SK-N-SH treated with all-trans-retinoic acid at 6 μM for 48 hours (cell line): ENCODE data around the gene CLDN24.

Experiments used
- ATAC-seq: fragments of 200-7000 bp; cut with Tn5 transposase; 3 replicates; pipeline ENCODE4 v1.9.1; 2020; ENCODE audit warnings: mild to moderate bottlenecking, moderate library complexity
- ARNTL ChIP-seq: fragments of 450-650 bp; formaldehyde crosslinking; IDR thresholded peaks from 2 replicates; pipeline ENCODE4 v1.5.0; 2020; ENCODE audit warnings: low read depth, mild to moderate bottlenecking, moderate library complexity, borderline replicate concordance
- BACH2 ChIP-seq: fragments of 250-450 bp; sonication (Bioruptor Pico); IDR thresholded peaks from 2 replicates; pipeline ENCODE4 v1.9.0; 2021; ENCODE audit warnings: mild to moderate bottlenecking, borderline replicate concordance
- CSDC2 ChIP-seq: fragments of 250-450 bp; sonication (Bioruptor Pico); IDR thresholded peaks from 2 replicates; pipeline ENCODE4 v1.5.0; 2020; ENCODE audit warnings: mild to moderate bottlenecking, moderate library complexity
- ESRRG ChIP-seq: fragments of 250-450 bp; sonication (Bioruptor Pico); IDR thresholded peaks from 2 replicates; pipeline ENCODE4 v1.6.1; 2021; ENCODE audit warnings: mild to moderate bottlenecking
- GLIS3 ChIP-seq: fragments of 250-450 bp; sonication (Bioruptor Pico); IDR thresholded peaks from 2 replicates; pipeline ENCODE4 v1.5.0; 2020; ENCODE audit warnings: mild to moderate bottlenecking, moderate library complexity
- ISL1 ChIP-seq: fragments of 250-450 bp; sonication (Bioruptor Pico); IDR thresholded peaks from 2 replicates; pipeline ENCODE4 v2.1.2; 2022; ENCODE audit warnings: mild to moderate bottlenecking, moderate library complexity
- OSR1 ChIP-seq: fragments of 250-450 bp; sonication (Bioruptor Pico); IDR thresholded peaks from 2 replicates; pipeline ENCODE4 v1.8.0; 2022; ENCODE audit warnings: moderate library complexity, mild to moderate bottlenecking, inconsistent platforms
- PPARA ChIP-seq: fragments of 250-450 bp; sonication (Bioruptor Pico); IDR thresholded peaks from 2 replicates; pipeline ENCODE4 v1.5.0; 2020; ENCODE audit warnings: mild to moderate bottlenecking, borderline replicate concordance
- RARB ChIP-seq: fragments of 250-450 bp; sonication (Bioruptor Pico); IDR thresholded peaks from 2 replicates; pipeline ENCODE4 v1.8.0; 2021; ENCODE audit warnings: mild to moderate bottlenecking, moderate library complexity
- TCF4 ChIP-seq: fragments of 250-450 bp; sonication (Bioruptor Pico); IDR thresholded peaks from 2 replicates; pipeline ENCODE4 v1.8.0; 2021; ENCODE audit warnings: mild to moderate bottlenecking, moderate library complexity, borderline replicate concordance
- TOX ChIP-seq: fragments of 250-450 bp; sonication (Bioruptor Pico); IDR thresholded peaks from 2 replicates; pipeline ENCODE4 v1.8.0; 2021; ENCODE audit warnings: mild to moderate bottlenecking, moderate library complexity, borderline replicate concordance
- ZC3H10 ChIP-seq: fragments of 250-450 bp; sonication (Bioruptor Pico); IDR thresholded peaks from 2 replicates; pipeline ENCODE4 v1.5.1; 2021; ENCODE audit warnings: mild to moderate bottlenecking, moderate library complexity
- ZFP3 ChIP-seq: fragments of 250-450 bp; sonication (Bioruptor Pico); IDR thresholded peaks from 2 replicates; pipeline ENCODE4 v1.5.0; 2020; ENCODE audit warnings: mild to moderate bottlenecking, moderate library complexity
- ZFP30 ChIP-seq: fragments of 450-650 bp; formaldehyde crosslinking; IDR thresholded peaks from 2 replicates; pipeline ENCODE4 v1.5.0; 2022; ENCODE audit warnings: mild to moderate bottlenecking, moderate library complexity
- ZNF565 ChIP-seq: fragments of 450-650 bp; formaldehyde crosslinking; conservative IDR thresholded peaks from 2 replicates; pipeline ENCODE4 v1.5.0; 2020; ENCODE audit warnings: low read depth, mild to moderate bottlenecking, moderate library complexity
- ZNF70 ChIP-seq: fragments of 450-650 bp; formaldehyde crosslinking; IDR thresholded peaks from 2 replicates; pipeline ENCODE4 v1.5.0; 2020; ENCODE audit warnings: mild to moderate bottlenecking, moderate library complexity
- ZNF8 ChIP-seq: fragments of 450-650 bp; formaldehyde crosslinking; IDR thresholded peaks from 2 replicates; pipeline ENCODE4 v1.5.0; 2020; ENCODE audit warnings: mild to moderate bottlenecking, moderate library complexity
- TF ChIP-seq, protein P1 (sequence below): fragments of 250-450 bp; sonication (Bioruptor Pico); IDR thresholded peaks from 2 replicates; pipeline ENCODE4 v1.5.1; 2020; ENCODE audit warnings: low read depth, mild to moderate bottlenecking, moderate library complexity
- TF ChIP-seq, protein P2 (sequence below): fragments of 250-450 bp; sonication (Bioruptor Pico); IDR thresholded peaks from 2 replicates; pipeline ENCODE4 v1.5.0; 2020; ENCODE audit warnings: mild to moderate bottlenecking, moderate library complexity
- TF ChIP-seq, protein P3 (sequence below): fragments of 250-450 bp; sonication (Bioruptor Pico); IDR thresholded peaks from 2 replicates; pipeline ENCODE4 v1.8.0; 2020; ENCODE audit warnings: mild to moderate bottlenecking, moderate library complexity, borderline replicate concordance

The CLDN24 gene

DNA sequence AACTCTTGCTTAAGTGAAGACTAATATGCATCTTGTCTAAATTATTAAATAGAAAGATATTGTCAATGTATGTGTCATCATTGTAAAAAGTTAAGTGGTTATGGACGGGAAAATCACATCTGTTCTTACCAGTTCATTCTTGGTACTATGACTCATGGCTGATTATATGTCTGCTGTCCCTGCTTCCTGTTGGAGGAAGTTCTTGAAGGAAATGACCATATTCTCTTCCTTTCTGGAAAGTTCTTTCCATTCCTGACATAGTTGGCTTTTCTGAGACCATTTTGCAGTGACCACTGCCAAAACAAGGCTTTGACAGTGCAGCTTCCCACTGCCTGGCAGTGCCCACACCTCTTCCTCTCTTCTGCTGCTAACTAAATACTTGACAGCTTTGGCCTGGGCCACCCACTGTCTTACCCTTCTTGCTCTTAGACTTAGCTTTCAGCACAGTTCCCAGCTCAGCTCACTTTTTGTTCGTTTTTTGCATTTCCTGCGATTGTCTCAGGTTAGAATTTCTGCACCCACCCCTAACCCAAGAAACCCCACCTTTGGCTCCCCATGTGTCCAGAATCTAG is 13.2 kb upstream of the CLDN24 start:
- ATAC-seq = peak; percentile 93
- peak; percentile 69; the same call in 1 of the 2 replicates for TF ChIP-seq CSDC2 (CRISPR knock-in tag)
- TF ChIP-seq ZC3H10 (CRISPR knock-in tag) = no peak
- TF ChIP-seq ISL1 (CRISPR knock-in tag) = peak; percentile 83
- 0 out of 2 replicates have a peak, but pooled peaks have one; percentile 63 for TF ChIP-seq ZFP3 (CRISPR knock-in tag)
- TF ChIP-seq, protein P1, sequence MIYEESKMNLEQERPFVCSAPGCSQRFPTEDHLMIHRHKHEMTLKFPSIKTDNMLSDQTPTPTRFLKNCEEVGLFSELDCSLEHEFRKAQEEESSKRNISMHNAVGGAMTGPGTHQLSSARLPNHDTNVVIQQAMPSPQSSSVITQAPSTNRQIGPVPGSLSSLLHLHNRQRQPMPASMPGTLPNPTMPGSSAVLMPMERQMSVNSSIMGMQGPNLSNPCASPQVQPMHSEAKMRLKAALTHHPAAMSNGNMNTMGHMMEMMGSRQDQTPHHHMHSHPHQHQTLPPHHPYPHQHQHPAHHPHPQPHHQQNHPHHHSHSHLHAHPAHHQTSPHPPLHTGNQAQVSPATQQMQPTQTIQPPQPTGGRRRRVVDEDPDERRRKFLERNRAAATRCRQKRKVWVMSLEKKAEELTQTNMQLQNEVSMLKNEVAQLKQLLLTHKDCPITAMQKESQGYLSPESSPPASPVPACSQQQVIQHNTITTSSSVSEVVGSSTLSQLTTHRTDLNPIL (CRISPR knock-in tag) = no peak
- TF ChIP-seq OSR1 (CRISPR knock-in tag) = 0 out of 2 replicates have a peak, but pooled peaks have one; percentile 26

DNA sequence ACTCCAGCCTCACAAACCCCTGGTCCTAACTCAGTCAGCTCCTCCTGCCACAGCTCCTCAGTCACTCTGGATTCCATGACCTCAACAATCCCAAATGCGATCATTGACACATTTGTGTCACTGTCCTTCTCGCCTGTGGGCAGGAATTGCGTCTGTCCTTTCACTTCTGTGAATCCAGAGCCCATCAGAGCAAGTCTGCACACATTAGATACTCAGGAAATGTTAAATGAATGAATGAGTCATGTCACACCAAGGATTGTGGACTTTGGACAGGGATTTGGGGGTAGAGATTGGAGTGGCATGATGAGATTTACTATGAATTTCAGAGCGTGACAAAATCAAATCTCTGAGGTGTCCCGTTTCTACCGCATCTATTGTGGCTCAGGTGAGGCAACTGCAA is 11.8 kb upstream of the CLDN24 start:
- ATAC-seq = no peak
- TF ChIP-seq, protein P2, sequence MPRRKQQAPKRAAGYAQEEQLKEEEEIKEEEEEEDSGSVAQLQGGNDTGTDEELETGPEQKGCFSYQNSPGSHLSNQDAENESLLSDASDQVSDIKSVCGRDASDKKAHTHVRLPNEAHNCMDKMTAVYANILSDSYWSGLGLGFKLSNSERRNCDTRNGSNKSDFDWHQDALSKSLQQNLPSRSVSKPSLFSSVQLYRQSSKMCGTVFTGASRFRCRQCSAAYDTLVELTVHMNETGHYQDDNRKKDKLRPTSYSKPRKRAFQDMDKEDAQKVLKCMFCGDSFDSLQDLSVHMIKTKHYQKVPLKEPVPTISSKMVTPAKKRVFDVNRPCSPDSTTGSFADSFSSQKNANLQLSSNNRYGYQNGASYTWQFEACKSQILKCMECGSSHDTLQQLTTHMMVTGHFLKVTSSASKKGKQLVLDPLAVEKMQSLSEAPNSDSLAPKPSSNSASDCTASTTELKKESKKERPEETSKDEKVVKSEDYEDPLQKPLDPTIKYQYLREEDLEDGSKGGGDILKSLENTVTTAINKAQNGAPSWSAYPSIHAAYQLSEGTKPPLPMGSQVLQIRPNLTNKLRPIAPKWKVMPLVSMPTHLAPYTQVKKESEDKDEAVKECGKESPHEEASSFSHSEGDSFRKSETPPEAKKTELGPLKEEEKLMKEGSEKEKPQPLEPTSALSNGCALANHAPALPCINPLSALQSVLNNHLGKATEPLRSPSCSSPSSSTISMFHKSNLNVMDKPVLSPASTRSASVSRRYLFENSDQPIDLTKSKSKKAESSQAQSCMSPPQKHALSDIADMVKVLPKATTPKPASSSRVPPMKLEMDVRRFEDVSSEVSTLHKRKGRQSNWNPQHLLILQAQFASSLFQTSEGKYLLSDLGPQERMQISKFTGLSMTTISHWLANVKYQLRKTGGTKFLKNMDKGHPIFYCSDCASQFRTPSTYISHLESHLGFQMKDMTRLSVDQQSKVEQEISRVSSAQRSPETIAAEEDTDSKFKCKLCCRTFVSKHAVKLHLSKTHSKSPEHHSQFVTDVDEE (CRISPR knock-in tag) = no peak
- TF ChIP-seq TOX (CRISPR knock-in tag) (no peak), ZFP30 (no peak), ESRRG (no peak), ZNF70 (CRISPR knock-in tag) (no peak)
- TF ChIP-seq, protein P1 (CRISPR knock-in tag) = no peak

DNA sequence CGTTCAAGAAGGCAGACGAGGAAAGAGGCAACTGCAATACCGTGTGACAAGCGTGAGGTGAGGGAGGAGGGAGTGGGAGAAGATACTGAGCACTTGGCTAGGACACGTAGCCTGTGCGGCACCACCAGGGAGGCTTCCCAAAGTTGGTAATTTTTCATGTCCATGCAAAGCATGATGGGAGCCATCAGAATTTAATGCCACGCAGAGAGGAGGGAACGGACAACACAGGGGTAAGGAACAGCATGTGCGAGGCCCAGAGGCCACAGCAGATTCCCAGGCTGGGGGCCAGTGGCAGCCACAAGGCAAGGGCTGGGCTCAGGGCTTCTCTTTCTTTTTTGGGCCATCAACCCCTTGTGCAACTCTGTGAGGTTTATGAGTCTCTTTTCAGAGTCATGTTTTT is 11.0 kb upstream of the CLDN24 start:
- no peak for ATAC-seq
- TF ChIP-seq ZFP30 = no peak
- no peak for TF ChIP-seq CSDC2 (CRISPR knock-in tag)
- no peak for TF ChIP-seq GLIS3 (CRISPR knock-in tag)
- TF ChIP-seq RARB = no peak
- no peak for TF ChIP-seq TCF4 (CRISPR knock-in tag)

DNA sequence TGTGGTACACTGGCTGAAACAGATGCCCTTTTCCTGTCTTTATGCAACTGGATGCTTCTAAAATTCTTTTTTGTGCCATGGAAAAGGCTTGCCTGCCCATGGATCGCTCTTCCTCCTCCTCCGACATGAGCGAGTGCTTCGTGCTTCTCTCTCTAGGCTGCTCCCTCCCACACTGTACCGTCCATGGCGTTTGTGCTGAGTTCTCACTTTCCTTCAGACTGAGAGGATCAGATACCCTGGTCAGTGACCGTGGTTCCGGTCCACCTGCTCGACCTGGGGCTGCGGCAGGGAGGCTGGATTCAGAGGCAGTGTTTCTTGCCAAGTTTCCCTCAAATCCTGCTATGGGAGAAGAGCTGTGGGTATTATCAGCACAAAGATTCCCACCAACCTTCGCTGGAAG is 10.2 kb upstream of the CLDN24 start:
- ATAC-seq = no peak
- TF ChIP-seq GLIS3 (CRISPR knock-in tag) (no peak), ZC3H10 (CRISPR knock-in tag) (no peak), OSR1 (CRISPR knock-in tag) (no peak), ZFP30 (no peak), ZNF565 (CRISPR knock-in tag) (no peak), PPARA (no peak), TOX (CRISPR knock-in tag) (no peak), RARB (no peak), ARNTL (CRISPR knock-in tag) (no peak), BACH2 (CRISPR knock-in tag) (no peak), CSDC2 (CRISPR knock-in tag) (no peak), ZNF8 (CRISPR knock-in tag) (no peak), TCF4 (CRISPR knock-in tag) (no peak), ISL1 (CRISPR knock-in tag) (no peak), ESRRG (no peak)
- TF ChIP-seq, protein P3, sequence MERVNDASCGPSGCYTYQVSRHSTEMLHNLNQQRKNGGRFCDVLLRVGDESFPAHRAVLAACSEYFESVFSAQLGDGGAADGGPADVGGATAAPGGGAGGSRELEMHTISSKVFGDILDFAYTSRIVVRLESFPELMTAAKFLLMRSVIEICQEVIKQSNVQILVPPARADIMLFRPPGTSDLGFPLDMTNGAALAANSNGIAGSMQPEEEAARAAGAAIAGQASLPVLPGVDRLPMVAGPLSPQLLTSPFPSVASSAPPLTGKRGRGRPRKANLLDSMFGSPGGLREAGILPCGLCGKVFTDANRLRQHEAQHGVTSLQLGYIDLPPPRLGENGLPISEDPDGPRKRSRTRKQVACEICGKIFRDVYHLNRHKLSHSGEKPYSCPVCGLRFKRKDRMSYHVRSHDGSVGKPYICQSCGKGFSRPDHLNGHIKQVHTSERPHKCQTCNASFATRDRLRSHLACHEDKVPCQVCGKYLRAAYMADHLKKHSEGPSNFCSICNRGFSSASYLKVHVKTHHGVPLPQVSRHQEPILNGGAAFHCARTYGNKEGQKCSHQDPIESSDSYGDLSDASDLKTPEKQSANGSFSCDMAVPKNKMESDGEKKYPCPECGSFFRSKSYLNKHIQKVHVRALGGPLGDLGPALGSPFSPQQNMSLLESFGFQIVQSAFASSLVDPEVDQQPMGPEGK (CRISPR knock-in tag) = no peak
- TF ChIP-seq, protein P1 (CRISPR knock-in tag) = no peak
- TF ChIP-seq, protein P2 (CRISPR knock-in tag) = no peak
